Calu3 (cell line): ENCODE data around the gene METTL15. TPM values are rescaled to one million over a fixed set of nuclear protein-coding genes. Genes with fewer than 3 reads are reported as not detected.
"Not testable (repeated sequence)": the region's sequence is repeated elsewhere in the genome, so short reads cannot be mapped to it uniquely, and the experiment has no call there.

ENCODE experiments used
- BruUV-seq: library from RNA; stranded (reverse); fragments of 400-500 nt; replicated peaks from 2 replicates; lab custom pipeline; 2021; lab: Mats Ljungman, UMichigan
- CTCF ChIA-PET: fragments of 300-600 bp; sonication (Branson Sonifier 250); formaldehyde crosslinking; loops from one replicate; lab custom pipeline; 2022; ENCODE audit warnings: antibody characterized with exemption; lab: Charles Lee
- DNase-seq: peaks from one replicate; pipeline ENCODE4 v3.0.0; 2022
- H3K27ac Mint-ChIP-seq: one replicate; pipeline ENCODE4 v1.8.0; 2022; ENCODE audit warnings: mixed read lengths; ENCODE audit not compliant: unreplicated experiment
- H3K27me3 Mint-ChIP-seq: one replicate; pipeline ENCODE4 v1.8.0; 2022; ENCODE audit warnings: mixed read lengths; ENCODE audit not compliant: unreplicated experiment
- H3K36me3 Mint-ChIP-seq: one replicate; pipeline ENCODE4 v1.8.0; 2022; ENCODE audit warnings: mild to moderate bottlenecking, moderate library complexity, mixed read lengths; ENCODE audit not compliant: insufficient read depth, unreplicated experiment
- H3K4me1 Mint-ChIP-seq: one replicate; pipeline ENCODE4 v1.8.0; 2022; ENCODE audit warnings: mild to moderate bottlenecking, low read depth, mixed read lengths; ENCODE audit not compliant: unreplicated experiment
- H3K4me3 Mint-ChIP-seq: one replicate; pipeline ENCODE4 v1.8.0; 2022; ENCODE audit warnings: mild to moderate bottlenecking, low read depth, moderate library complexity, mixed read lengths; ENCODE audit not compliant: unreplicated experiment
- H3K9me3 Mint-ChIP-seq: one replicate; pipeline ENCODE4 v1.8.0; 2022; ENCODE audit warnings: low read depth, mixed read lengths; ENCODE audit not compliant: unreplicated experiment
- CTCF ChIP-seq: fragments of 200-600 bp; IDR thresholded peaks from one replicate; pipeline ENCODE4 v1.8.0; 2022; ENCODE audit warnings: antibody characterized with exemption; ENCODE audit not compliant: unreplicated experiment
- intact Hi-C: fragments of 100-400 bp; cut with micrococcal nuclease; formaldehyde crosslinking; loops from one replicate; pipeline ENCODE4 v1.10.0; 2022; ENCODE audit not compliant: unreplicated experiment
- total RNA-seq: library from RNA; stranded (reverse); gene quantifications from 2 replicates; pipeline ENCODE4 v1.2.3, GENCODE V29; 2022

METTL15 gene
- total RNA-seq, 1 experiment from 2014 or later, result 19.0 TPM

- TF ChIP-seq CTCF, result no peak
- no peaks in the 10 kb centered on the region for H3K9me3 Mint-ChIP-seq
- CTCF ChIA-PET, result no interaction called here
These were observed 15.0 kb downstream of the METTL15 start for GRCh38 chr11:28123151-28123581.

GRCh38 chr11:28132548-28132947, 24.4 kb downstream of the METTL15 start:
- Mint-ChIP-seq H3K27ac (no peak overlapping the region), H3K9me3 (peaks cover 5% of the 10 kb centered on the region), H3K4me1 (no peaks in the 10 kb centered on the region), H3K27me3 (no peaks in the 10 kb centered on the region), H3K36me3 (peaks cover 4% of the 10 kb centered on the region), H3K4me3 (no peak overlapping the region)
- no TSS peak for BruUV-seq
- intact Hi-C loops, result no loop called here
- TF ChIP-seq CTCF, result no peak
- DNase-seq, result no peak
- CTCF ChIA-PET, result no interaction called here

More at GRCh38 chr11:28123151-28123581, 15.0 kb downstream of the METTL15 start:
- intact Hi-C loops, result loop anchor here (10.0 kb wide), 1 partner anchor 882 kb away; no protein-coding TSS in a partner anchor
- Mint-ChIP-seq H3K4me1 (no peaks in the 10 kb centered on the region), H3K27me3 (no peaks in the 10 kb centered on the region), H3K36me3 (no peaks in the 10 kb centered on the region), H3K4me3 (no peak overlapping the region), H3K27ac (peak overlapping the region; percentile 13)
- no TSS peak for BruUV-seq
- DNase-seq, result no peak

- Mint-ChIP-seq H3K4me3 (no peak overlapping the region), H3K36me3 (peaks cover 4% of the 10 kb centered on the region)
- CTCF ChIA-PET, result no interaction called here
These were observed 25.0 kb downstream of the METTL15 start for GRCh38 chr11:28133146-28133545.

GRCh38 chr11:28136157-28136556, 28.0 kb downstream of the METTL15 start:
- H3K4me1 Mint-ChIP-seq, BruUV-seq, H3K27ac Mint-ChIP-seq, H3K9me3 Mint-ChIP-seq, H3K27me3 Mint-ChIP-seq, DNase-seq, H3K36me3 Mint-ChIP-seq, H3K4me3 Mint-ChIP-seq, intact Hi-C loops, CTCF ChIA-PET: not testable (repeated sequence)

More at GRCh38 chr11:28133146-28133545, 25.0 kb downstream of the METTL15 start:
- no peak for DNase-seq
- TF ChIP-seq CTCF, result no peak
- Mint-ChIP-seq H3K27me3 (no peaks in the 10 kb centered on the region), H3K27ac (no peak overlapping the region), H3K4me1 (no peaks in the 10 kb centered on the region), H3K9me3 (peaks cover 5% of the 10 kb centered on the region)
- BruUV-seq, result no TSS peak
- intact Hi-C loops, result no loop called here

GRCh38 chr11:28137366-28137765, 29.2 kb downstream of the METTL15 start:
- TF ChIP-seq CTCF, result no peak
- BruUV-seq, result no TSS peak
- H3K9me3 Mint-ChIP-seq, result peaks cover 10% of the 10 kb centered on the region
- H3K27ac Mint-ChIP-seq, result no peak overlapping the region
- intact Hi-C loops, result no loop called here
- no peak for DNase-seq
- no peak overlapping the region for H3K4me3 Mint-ChIP-seq
- peaks cover 9% of the 10 kb centered on the region for H3K36me3 Mint-ChIP-seq
- CTCF ChIA-PET, result no interaction called here
- no peaks in the 10 kb centered on the region for H3K4me1 Mint-ChIP-seq
- H3K27me3 Mint-ChIP-seq, result no peaks in the 10 kb centered on the region
